CD1c-positive myeloid dendritic cell (primary cell): Measurements from ENCODE around the gene MANSC1.
"Not testable (repeated sequence)": the region's sequence is repeated elsewhere in the genome, so short reads cannot be mapped to it uniquely, and the experiment has no call there.

Source experiments
- DNase-seq: peaks from one replicate; pipeline ENCODE4 v3.0.0-alpha.2; 2016; ENCODE audit errors: extremely low spot score

Gene MANSC1

DNA sequence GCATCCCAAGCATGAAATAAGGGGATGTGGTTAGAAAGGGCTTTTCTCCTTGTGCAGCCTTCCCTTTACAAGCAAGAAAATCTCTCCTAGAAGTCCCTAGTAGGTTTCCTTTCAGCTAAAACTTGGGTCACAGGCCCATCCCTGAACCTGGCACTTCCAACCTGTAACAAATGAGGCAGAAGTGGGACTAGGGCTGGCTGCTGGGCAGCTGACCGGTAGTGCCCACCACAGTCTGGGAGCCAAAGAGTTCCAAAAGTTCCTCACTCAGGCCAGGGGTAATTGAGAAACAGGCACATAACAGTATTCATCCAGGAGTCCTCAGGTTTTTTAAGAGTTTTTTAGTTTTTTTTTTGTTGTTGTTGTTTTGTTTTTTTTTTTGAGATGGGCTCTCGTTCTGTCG, 23.8 kb downstream of the MANSC1 start:
- no peak for DNase-seq

DNA sequence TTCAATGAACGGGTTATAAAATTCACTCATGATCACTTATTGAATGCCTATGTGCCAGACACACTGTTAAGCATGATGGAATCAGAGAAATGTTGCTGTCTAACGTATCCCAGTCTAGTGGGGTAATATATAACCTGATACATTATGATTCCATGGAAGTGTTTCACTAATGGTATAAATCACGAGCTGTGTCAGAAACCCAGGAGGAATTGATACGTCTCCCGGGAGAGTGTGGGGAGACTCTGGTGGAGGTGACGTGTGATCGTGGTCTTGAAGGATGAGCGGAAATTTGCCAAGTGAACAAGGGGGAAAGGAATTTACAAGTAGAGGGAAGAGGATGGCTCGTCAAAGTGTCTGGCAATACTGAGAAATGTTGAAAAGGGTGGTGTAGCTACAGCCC, 26.5 kb downstream of the MANSC1 start:
- no peak for DNase-seq

DNA sequence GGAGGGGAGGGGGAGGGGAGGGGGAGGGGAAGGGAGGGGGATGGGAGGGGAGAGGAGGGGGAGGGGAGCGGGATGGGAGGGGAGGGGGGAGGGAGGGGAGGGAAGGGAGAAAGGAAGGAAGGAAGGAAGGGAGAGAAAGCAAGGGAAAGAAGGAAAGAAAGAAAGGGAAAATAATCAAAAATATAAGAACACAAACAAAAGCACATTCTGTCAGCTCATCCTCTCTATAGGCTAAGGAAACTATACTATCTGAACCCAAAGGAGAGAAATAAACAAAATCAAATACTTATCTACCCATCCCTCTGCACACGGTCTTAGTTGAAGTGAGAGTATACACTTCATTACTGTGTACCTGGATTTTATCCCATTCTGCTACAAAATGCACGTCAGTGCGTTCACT, 26.9 kb downstream of the MANSC1 start:
- no peak for DNase-seq

DNA sequence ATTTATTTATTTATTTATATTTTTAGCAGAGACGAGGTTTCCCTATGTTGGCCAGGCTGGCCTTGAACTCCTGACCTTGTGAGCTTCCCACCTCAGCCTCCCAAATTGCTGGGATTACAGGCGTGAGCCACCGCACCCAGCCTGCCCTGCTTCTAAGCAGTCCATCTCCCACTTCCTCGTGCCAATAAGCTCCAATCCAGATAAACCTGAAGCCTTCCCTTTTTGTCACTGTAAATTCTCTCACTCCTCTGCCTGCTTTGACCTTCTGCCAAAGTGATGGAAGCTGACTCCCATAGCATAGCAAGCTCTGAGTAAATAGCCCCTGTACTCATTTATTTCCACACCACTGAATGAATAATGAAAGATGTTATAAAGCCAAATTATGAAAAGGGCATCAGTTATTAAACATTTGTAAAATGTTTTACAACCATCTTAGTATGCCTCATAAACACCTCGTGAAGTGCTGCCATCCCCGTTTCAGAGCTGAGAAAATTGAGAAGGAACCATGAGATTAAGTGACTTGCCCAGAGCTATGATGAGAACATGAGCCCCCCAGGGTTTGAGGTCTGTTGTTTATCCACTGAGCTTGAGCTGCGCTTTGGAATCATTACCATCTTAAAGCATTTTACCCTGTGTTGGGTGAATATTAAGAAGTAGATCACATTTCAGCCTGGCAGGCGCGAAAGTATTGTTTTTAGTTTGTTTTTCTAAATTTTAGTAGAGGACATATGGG, 30.4 kb downstream of the MANSC1 start:
- DNase-seq: no peak

DNA sequence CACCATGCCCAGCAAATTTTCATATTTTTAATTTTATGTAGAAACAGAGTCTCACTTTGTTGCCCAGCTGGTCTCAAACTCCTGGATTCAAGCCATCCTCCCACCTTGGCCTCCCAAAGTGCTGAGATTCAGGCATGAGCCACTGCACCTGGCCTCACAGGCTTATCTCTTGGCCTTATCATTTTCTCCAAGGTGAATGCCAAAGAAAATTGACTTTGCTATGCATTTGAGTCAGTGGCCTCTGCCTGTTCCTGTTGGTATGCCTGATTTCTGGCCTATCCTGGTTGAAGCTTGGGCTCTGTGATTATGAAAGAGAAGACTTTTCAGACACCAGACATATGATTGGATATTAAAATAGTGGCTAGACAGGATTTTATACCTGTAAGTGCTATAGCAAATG, 34.2 kb downstream of the MANSC1 start:
- no peak for DNase-seq

DNA sequence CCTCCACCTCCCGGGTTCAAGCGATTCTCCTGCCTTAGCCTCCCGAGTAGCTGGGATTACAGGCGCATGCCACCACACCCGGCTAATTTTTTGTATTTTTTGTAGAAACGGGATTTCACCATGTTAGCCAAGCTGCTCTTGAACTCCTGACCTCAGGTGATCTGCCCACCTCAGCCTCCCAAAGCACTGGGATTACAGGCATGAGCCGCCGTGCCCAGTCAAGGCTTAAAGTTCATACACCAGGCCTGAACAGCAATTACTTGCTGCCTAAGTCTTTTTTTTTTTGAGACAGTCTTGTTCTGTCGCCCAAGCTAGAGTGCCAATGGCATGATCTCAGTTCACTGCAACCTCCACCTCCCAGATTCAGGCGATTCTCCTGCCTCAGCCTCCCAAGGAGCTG, 39.3 kb downstream of the MANSC1 start:
- DNase-seq: not testable (repeated sequence)

DNA sequence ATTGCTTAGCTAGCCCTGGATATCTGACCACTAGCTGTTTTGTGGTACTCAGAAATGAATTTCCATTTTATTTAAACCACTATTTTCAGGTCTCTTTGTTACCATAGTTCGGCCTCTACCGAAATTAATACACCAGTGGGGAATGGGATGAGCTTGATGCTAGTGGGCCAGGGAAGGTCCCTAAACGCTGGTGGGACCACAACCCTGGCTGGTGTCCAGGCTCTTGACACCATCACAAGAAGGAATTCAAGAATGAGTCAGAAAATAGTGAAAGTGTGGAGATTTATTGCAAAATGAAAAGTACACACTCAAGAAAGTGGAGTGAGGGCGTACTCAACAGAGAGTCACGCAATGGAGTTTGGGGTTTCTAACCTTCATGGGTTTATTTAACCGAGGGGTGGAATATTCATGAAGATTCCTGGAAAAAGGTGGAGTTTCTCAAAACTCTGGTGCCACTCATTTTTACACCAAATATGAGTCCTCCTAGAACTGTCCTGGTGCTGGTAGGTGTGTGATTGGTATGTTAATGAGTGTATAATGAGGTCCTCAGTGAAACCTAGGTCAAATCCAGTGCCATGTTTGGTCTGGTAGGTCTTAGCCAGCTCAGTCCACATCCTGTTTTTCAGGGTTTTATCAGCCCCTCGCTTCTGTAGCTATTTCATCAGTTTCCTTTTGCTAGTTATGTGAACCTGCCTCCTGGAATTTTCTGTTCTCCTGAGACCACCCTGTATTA, 44.3 kb downstream of the MANSC1 start:
- no peak for DNase-seq

DNA sequence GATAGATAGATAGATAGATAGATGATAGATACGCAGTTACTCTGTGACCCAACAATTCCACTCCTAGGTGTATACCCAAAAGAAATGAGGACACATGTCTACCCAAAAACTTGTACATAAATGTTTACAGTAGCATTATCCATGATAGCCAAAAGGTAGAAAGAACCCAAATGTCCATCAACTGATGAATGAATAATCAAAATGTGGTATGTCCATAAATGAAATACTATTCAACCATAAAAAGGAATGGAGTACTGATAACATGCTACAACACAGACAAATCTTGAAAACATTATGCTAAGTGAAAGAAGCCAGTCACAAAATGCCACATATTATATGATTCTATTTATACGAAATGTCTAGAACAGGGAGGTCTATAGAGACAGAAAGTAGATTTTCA, 47.1 kb downstream of the MANSC1 start:
- no peak for DNase-seq

DNA sequence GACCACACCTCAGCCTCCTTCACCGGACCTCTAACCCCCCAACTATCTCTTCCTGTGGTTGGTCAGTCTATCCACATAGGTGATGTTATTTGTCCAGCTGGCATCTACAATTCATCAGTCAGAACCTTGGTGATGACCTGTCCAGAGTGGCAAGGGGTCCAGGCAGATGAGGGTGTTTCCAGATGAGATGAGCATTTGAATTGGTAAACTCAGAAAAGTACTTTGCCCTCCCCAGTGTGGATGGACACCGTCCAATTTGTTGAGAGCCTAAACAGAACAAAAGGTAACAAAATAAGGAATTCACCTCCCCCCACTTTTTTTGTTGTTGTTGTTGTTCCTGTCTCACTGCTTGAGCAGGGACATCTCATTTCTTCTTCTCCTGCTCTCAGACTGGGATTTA, 48.9 kb downstream of the MANSC1 start:
- no peak for DNase-seq

DNA sequence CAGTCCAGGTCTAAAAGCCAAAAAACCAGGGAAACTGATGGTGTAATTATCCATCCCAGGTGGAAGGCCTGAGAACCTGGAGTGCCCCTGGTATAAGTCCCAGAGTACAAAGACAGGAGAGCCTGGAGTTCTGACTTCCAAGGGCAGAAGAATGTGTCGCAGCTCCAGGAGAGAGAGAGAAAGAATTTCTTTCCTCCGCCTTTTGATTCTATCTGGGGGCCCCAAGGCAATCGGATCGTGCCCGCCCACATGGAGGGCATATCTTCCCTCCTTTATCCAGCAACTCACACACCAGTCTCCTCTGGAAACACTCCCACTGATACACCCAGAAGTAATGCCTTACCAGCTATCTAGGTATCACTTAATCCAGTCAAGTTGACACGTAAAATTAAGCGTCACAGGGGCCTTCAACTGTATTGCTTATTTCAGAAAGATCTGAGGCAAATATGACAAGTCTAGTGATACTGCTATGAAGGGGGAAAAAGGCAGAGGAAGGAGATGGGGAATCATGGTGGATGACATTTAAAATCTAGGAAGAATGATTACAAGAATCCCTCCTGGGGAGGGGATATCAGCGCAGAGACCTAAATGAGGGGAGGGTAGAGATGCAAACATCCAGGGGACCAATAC, 52.7 kb downstream of the MANSC1 start:
- no peak for DNase-seq

DNA sequence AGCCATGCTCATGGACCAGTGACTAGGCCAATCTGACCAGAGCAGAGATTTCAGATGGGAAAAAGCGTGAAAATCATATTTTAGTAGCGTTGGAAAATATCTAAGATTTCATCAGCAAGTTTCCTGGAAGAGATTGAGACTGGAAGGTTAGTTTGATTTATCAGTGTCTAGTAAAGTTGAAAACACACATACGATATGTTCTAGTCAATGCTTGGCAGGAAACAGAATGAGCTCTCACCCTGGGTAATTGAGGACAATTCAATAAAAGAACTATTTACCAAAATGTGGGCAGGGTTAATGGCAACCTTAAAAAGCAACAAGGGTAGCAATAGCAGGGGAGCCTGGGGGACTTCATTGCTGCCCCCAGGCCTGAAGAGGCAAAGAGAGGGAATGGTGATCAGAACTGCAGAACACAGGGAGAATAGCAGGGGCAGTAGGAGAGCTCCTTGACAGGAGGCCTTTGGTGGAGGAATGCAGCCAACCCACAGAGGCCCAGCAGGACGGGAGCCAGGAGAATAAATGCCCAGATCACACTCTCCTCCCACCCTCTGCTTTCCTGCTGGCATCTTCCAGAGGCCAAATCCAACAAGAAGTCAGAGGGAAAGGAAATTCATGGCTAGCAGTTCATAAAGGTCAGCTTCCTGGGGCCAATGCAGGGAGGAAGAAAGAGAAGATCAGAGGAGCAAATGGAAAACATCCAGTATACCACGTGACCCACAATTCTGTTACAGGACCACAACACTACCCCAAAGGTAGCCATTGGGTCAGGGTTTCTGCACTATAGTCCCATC, 55.6 kb downstream of the MANSC1 start:
- DNase-seq: no peak

DNA sequence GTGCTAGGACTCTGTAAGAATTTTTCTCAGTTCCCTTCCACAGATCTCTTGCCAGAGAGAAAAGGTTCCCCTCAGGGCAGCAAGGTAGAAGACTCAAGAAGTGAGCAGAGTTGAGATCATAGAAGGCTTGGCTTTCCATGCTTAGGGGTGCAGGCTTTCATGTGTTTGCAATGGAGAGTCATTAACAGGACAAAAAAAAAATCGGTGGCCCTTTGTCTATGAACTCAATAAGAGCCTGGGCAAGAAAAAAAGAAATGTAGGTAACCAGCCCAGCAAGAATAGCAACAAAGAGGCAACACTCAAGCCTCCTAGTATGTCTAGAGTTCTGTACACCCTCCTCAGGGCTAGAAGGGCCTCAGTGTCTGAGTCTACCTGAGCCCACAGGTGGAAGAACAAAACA, 59.8 kb downstream of the MANSC1 start:
- no peak for DNase-seq

DNA sequence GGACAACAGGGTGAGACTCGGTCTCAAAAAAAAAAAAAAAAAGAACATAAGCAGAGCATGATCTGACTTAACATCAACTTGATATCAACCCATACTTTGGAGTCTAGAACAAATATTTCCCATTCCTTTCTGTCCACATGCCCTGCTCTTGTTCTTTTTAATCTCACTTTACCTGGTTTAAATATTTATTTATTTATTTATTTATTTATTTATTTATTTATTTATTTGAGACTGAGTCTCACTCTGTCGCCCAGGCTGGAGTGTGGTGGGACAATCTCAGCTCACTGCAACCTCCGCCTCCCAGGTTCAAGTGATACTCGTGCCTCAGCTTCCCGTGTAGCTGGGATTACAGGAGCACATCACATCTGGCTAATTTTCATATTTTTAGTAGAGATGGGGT, 63.6 kb downstream of the MANSC1 start:
- DNase-seq: no peak

DNA sequence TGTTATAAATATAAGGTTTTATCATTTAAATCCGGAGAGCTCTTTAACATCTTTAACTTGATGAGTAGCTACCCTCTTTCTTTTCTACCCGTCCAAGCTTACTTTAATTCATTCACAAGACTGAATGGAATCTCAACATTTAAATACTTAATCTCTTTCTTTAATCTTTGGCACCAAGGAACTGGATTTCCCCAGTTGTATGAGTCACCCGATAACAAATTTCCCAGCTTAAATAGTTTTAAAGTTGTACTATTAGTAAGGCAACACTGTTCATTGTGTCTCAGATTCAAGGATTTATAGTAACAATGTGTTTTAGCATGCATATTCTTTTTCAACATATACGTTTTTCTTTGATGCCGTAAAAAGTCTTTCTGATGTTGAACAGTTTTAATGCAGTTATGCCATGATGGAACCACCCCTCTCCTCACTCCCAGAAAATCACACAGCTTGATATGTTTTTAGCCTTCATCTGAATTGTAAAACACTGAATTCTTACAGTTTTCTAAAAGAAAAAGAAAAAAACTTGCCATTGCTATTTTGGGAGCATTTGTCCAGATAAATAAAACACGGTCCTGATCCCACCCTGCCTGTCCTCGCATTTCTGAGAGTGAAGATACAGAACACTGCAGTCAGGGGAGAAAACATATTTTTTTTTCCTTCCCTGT, 67.1 kb downstream of the MANSC1 start:
- DNase-seq: no peak

DNA sequence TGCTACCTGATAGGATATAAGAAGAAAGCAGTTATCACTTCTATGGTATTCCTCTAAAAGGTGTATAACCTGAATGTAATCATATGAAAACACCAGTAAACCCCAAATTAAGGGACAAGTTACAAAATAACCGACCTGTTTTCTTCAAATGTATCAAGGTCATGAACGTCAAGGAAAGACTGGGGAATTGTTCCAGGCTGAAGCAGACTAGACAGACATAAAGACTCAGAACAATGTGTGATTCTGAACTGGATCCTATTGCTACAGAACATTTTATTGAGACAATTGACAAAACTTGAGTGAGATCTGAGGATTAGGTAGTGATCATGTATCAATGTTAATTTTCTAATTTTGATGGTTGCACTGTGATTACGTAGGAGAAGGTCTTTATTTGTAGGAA, 67.8 kb downstream of the MANSC1 start:
- DNase-seq: no peak

DNA sequence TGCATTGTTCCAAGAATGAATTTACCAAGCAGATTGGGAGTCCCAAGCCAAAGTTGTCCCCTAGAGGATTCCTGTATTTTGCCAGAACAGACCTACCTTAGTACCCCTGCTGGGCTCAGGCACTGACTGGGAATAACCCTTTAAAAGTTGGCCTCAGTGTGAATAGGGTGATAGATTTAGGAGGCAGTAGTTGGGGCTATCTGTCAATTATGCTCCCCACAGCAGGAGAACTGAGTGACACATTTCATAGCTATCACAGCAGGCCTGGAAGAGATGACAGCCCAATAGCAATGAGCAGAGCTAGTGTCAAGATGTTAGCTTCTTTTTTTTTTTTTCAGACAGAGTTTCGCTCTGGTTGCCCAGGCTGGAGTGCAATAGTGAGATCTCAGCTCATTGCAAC, 68.9 kb downstream of the MANSC1 start:
- DNase-seq: no peak

DNA sequence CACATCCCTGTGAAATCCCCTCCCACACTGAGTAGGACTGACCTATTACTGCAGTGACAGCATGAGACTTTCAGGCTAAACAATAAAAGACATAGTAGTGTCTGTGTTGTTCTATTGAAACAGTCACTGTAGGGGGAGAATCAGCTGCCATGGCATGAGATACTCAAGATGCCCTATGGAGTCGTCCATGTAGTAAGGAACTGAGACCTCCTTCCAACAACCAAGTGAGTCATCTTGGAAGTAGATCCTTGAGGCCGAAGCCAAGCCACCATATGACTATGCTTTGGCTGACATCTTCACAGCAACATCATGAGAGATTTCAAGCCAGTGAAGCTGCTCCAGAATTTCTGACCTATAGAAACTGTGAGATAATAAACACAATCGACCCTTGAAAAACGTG, 71.1 kb downstream of the MANSC1 start:
- no peak for DNase-seq
